Renal cortical epithelial cell (primary cell): ENCODE data around the gene CCDC85C. TPM values are rescaled to one million over a fixed set of nuclear protein-coding genes. Genes with fewer than 3 reads are reported as not detected.

ENCODE experiments used
- DNase-seq: peaks from one replicate; pipeline ENCODE4 v3.0.0-alpha.2; 2011; ENCODE audit warnings: low read depth
- total RNA-seq: library from RNA; depleted of rRNA; stranded (reverse); fragments of >200 nt; gene quantifications from 2 replicates; pipeline ENCODE4 v1.2.3, GENCODE V29; 2014

The CCDC85C gene
- total RNA-seq, 1 donor from 2014 or later, result 11.0 TPM

GRCh38 chr14:99589651-99590530 is 14.1 kb downstream of the CCDC85C start:
- DNase-seq, result no peak

- DNase-seq, result no peak
Observed at GRCh38 chr14:99589031-99589441, 15.0 kb downstream of the CCDC85C start.

GRCh38 chr14:99587460-99588278 is 16.3 kb downstream of the CCDC85C start:
- no peak for DNase-seq

- no peak for DNase-seq
Observed at GRCh38 chr14:99586761-99587459, 17.1 kb downstream of the CCDC85C start.

- no peak for DNase-seq
Observed at GRCh38 chr14:99586054-99586760, 17.8 kb downstream of the CCDC85C start.

GRCh38 chr14:99584823-99585222 is 19.2 kb downstream of the CCDC85C start:
- DNase-seq, result no peak

- no peak for DNase-seq
Observed at GRCh38 chr14:99581938-99582337, 22.1 kb downstream of the CCDC85C start.

- DNase-seq, result no peak
Observed at GRCh38 chr14:99581374-99581773, 22.6 kb downstream of the CCDC85C start.

- DNase-seq, result peak; percentile 89
Observed at GRCh38 chr14:99579903-99580571, 24.0 kb downstream of the CCDC85C start.

- DNase-seq, result no peak
Observed at GRCh38 chr14:99579120-99579836, 24.7 kb downstream of the CCDC85C start.

GRCh38 chr14:99578541-99579101 is 25.4 kb downstream of the CCDC85C start:
- no peak for DNase-seq

- no peak for DNase-seq
Observed at GRCh38 chr14:99576761-99577705, 27.0 kb downstream of the CCDC85C start.

- DNase-seq, result no peak
Observed at GRCh38 chr14:99576304-99576703, 27.7 kb downstream of the CCDC85C start.

GRCh38 chr14:99575043-99576023 is 28.7 kb downstream of the CCDC85C start:
- peak; percentile 84 for DNase-seq

- DNase-seq, result peak; percentile 79
Observed at GRCh38 chr14:99574099-99574880, 29.7 kb downstream of the CCDC85C start.

GRCh38 chr14:99573436-99574098 is 30.4 kb downstream of the CCDC85C start:
- DNase-seq, result no peak
